Brain microvascular endothelial cell (primary cell): ENCODE results near the gene VIL1.

Source experiments
- DNase-seq: peaks from one replicate; pipeline ENCODE4 v3.0.0-alpha.2; 2020
- H3K27ac ChIP-seq: fragments of 250-450 bp; sonication (Bioruptor Pico); 2 replicates; pipeline ENCODE4 v1.5.1; 2020; ENCODE audit warnings: mild to moderate bottlenecking, moderate library complexity
- H3K27me3 ChIP-seq: fragments of 250-450 bp; sonication (Bioruptor Pico); replicated peaks from 2 replicates; pipeline ENCODE4 v1.5.1; 2020; ENCODE audit warnings: mild to moderate bottlenecking
- H3K36me3 ChIP-seq: fragments of 250-450 bp; sonication (Bioruptor Pico); replicated peaks from 2 replicates; pipeline ENCODE4 v1.5.1; 2020; ENCODE audit warnings: mild to moderate bottlenecking
- H3K4me3 ChIP-seq: 2 replicates; pipeline ENCODE4 v1.5.1; 2011; ENCODE audit warnings: low read depth, mild to moderate bottlenecking, control low read depth, low read length, moderate library complexity
- in situ Hi-C: cut with HindIII; loops from 2 replicates; pipeline ENCODE4 v1.10.0; 2017; ENCODE audit warnings: low sequenced_read_pairs, low pct_ligation_motif_present
- TF ChIP-seq, protein P1 (sequence below): IDR thresholded peaks from 2 replicates; pipeline ENCODE4 v1.5.1; 2011; ENCODE audit warnings: low read depth, mild to moderate bottlenecking, moderate library complexity, low read length, control low read depth, inconsistent platforms; ENCODE audit errors: missing control alignments

The VIL1 gene

DNA sequence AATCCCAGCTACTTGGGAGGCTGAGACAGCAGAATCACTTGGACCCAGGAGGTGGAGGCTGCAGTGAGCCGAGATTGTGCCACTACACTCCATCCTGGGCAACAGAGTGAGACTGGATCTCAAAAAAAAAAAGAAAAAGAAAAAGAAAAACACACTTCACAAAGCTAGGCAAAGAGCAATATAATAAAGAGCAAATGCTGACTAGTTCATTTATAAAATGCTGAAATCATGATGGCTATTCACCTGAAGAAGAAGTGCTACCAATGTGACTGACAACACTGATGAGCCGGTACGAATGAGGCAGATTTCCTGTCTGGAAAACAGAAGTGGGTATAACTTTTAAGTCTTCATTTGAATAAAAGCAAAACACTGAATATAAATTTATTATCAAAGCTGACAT is 37.9 kb downstream of the VIL1 start:
- Histone ChIP-seq H3K4me3 (no peak overlapping the region), H3K36me3 (no peaks in the 10 kb centered on the region), H3K27ac (no peak overlapping the region), H3K27me3 (no peaks in the 10 kb centered on the region)
- in situ Hi-C loops, result no loop called here
- no peak for DNase-seq
- TF ChIP-seq, protein P1, sequence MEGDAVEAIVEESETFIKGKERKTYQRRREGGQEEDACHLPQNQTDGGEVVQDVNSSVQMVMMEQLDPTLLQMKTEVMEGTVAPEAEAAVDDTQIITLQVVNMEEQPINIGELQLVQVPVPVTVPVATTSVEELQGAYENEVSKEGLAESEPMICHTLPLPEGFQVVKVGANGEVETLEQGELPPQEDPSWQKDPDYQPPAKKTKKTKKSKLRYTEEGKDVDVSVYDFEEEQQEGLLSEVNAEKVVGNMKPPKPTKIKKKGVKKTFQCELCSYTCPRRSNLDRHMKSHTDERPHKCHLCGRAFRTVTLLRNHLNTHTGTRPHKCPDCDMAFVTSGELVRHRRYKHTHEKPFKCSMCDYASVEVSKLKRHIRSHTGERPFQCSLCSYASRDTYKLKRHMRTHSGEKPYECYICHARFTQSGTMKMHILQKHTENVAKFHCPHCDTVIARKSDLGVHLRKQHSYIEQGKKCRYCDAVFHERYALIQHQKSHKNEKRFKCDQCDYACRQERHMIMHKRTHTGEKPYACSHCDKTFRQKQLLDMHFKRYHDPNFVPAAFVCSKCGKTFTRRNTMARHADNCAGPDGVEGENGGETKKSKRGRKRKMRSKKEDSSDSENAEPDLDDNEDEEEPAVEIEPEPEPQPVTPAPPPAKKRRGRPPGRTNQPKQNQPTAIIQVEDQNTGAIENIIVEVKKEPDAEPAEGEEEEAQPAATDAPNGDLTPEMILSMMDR, result no peak

DNA sequence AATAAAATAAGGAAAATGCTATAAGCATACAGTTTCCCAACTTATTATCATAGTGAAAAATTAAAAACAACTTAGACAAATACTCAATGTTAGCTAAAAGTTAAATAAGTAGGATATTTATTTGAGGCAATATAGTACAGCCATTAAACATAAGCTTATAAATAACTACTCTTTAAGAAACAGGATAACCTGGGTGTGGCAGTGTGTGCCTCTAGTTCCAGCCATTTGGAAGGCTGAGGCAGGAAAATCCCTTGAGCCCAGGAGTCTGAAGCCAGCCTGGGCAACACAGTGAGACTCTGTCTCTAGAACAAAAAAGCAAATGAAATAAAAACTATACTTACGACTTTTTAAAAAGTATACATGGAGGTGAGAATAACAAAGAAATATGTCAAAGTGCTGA is 39.7 kb downstream of the VIL1 start:
- TF ChIP-seq, protein P1, result no peak
- H3K27me3 ChIP-seq, result no peaks in the 10 kb centered on the region
- DNase-seq, result no peak

GRCh38 chr2:218465987-218466633 is 47.2 kb downstream of the VIL1 start:
- no peak for DNase-seq
- in situ Hi-C loops, result loop anchor here (5.0 kb wide), 1 partner anchor 64 kb away; no protein-coding TSS in a partner anchor
- Histone ChIP-seq H3K4me3 (no peak overlapping the region), H3K27ac (no peak overlapping the region), H3K27me3 (no peaks in the 10 kb centered on the region), H3K36me3 (no peaks in the 10 kb centered on the region)
- TF ChIP-seq, protein P1, result peak; percentile 38

More for the DNA sequence above, 39.7 kb downstream of the VIL1 start:
- Histone ChIP-seq H3K36me3 (no peaks in the 10 kb centered on the region), H3K4me3 (no peak overlapping the region), H3K27ac (no peak overlapping the region)
- in situ Hi-C loops, result no loop called here

- Histone ChIP-seq H3K4me3 (no peak overlapping the region), H3K27me3 (no peaks in the 10 kb centered on the region), H3K36me3 (peaks cover 2% of the 10 kb centered on the region), H3K27ac (no peak overlapping the region)
- in situ Hi-C loops, result no loop called here
- DNase-seq, result no peak
- TF ChIP-seq, protein P1, result no peak
Observed at GRCh38 chr2:218470448-218470847, 51.5 kb downstream of the VIL1 start.

DNA sequence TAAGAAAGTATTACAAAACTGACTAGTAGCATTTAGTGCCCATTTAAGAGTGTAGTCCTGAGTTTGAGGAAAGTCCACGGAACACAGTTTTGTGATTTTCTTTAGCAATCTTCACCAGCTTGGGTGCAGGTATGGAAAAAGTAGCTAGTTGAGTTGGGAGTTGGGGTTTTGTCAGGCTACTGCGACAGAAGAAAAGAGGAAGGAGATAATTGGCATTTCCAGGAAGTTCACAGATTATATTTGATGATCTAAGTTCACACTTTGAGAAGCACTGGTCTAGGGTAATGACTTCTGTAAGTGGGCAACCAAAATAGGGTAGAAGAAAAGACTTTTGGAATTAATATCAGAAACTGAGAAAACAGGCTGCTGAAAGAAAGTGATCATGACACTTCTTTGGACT is 52.1 kb downstream of the VIL1 start:
- DNase-seq, result no peak
- in situ Hi-C loops, result no loop called here
- Histone ChIP-seq H3K36me3 (peaks cover 2% of the 10 kb centered on the region), H3K27me3 (no peaks in the 10 kb centered on the region), H3K27ac (no peak overlapping the region), H3K4me3 (no peak overlapping the region)
- TF ChIP-seq, protein P1, result no peak

DNA sequence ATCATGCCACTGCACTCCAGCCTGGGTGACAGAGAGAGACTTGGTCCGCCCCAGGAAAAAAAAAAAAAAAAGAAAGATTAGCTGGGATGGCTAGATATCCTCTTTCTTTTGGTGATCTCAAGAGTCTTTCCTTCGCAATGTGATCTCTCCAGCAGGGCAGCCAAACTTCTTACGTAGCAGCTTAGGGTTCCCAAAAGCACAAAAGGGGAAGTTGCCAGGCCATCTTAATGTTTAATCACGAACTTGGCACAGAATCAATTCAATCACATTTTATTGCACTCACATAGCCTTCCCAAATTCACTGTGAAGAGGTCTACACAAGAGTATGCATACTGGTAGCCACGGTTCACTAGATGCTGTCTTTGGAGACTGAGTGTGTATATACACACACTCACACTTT is 53.1 kb downstream of the VIL1 start:
- peaks cover 2% of the 10 kb centered on the region for H3K36me3 ChIP-seq
- no peak for DNase-seq
- in situ Hi-C loops, result no loop called here
- H3K4me3 ChIP-seq, result no peak overlapping the region
- H3K27ac ChIP-seq, result no peak overlapping the region
- TF ChIP-seq, protein P1, result no peak
- H3K27me3 ChIP-seq, result no peaks in the 10 kb centered on the region
